Stimulated activated CD4-positive, alpha-beta T cell treated with anti-CD3 and anti-CD28 coated beads, Interleukin-12 subunit alpha, Interleukin-12 subunit beta, amount 100 ng/mL, for 48 hours (primary cell): ENCODE measurements around the gene NRIP1.

Experiments used
- DNase-seq, 3 donors: peaks; one replicate each; pipeline ENCODE4 v3.0.0-alpha.2; 2020; ENCODE audit warnings: low read depth in 2 of 3, low spot score in 1 of 3

NRIP1 gene

DNA sequence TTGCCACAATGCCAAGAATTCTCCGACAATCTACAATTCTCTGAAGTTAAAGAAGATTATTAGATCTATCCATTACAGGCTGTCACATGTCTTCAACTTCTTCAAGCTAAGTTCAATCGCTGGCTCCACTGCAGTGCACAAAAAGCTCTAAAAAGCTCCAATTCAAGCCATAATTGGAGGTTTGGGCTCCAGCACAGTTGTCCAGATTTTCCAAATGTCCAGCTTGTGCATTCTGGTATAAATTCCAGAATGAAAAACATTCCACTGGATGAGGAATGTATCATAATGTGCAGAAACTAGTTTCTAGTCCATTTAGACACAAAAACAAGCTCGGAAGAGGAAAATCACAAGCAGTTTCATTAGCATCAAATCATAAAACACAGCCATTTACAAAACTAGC is 138.6 kb downstream of the NRIP1 start:
- no peak for DNase-seq

DNA sequence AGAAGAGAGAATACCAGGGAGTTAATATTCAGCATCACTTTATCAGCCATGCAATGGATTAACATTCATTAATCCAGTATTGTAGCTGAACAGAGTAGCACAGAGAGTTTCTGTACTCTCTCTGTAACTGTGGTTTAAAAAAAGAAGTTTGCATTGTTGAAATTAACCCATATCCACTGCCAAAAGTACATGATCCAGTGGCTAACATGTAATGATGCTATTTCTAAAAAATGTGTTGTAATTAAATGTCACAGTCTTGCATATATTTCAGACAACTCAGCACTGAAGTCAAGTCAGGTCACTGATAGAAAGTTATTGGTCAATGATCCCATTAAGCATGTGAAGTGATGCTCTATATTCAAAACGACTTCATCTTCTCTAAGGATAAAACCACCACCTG is 141.3 kb downstream of the NRIP1 start:
- DNase-seq, result no peak

DNA sequence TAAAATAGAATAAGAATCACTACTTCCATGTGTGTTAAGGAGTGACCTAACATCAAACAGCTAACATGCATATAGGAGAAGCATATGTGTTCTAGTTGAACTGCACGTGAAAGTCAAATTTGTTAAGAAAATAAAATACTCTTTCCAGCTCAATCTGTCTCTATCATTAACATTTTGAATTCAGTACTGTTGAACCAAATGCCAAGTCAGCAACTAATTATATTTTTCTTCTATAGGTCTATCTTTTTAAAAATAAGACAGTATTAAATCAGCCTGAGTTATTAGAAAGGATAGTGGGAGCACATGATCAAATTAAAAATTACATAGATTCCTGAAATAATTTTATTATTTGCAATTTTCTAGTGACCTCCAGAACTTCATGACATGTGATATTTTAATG is 141.8 kb downstream of the NRIP1 start:
- DNase-seq, result no peak

DNA sequence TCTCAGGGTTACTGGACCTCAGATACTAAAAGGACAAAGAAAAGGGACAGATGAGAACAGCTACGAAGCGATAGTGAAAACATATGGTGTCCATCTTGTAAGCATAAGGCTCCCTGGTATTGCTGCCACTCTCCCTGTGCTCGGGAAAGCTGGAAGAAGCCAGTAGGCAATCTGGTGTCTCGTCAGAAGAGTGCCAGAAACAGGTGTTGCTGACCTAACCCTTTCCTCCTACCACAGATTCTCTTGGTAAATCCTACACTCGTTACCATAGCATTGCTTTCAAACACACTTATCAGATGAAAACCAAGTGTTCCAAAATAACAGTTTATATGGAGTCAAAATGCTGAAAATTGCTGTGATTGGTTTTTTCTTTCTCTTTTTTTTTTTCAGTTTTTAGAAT is 146.3 kb downstream of the NRIP1 start:
- DNase-seq, result no peak

DNA sequence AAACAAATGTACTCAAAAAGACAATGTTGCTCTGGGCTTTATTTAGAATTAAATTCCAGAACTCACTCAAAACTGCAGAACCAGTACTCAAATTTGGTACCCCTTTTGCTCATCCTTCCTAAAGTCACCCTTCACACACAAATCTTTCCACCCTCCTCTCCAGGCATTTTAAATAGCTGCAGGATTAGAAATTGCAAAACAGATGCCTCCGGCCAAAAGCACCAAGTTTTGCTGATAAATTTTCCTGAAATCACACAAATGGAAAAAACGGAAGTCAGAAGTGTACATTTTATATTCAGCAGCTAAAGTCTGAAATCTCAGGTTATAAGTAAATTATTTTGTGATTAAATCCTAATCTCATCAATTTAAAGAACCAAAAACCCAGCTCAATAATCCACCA is 147.0 kb downstream of the NRIP1 start:
- DNase-seq, result no peak

DNA sequence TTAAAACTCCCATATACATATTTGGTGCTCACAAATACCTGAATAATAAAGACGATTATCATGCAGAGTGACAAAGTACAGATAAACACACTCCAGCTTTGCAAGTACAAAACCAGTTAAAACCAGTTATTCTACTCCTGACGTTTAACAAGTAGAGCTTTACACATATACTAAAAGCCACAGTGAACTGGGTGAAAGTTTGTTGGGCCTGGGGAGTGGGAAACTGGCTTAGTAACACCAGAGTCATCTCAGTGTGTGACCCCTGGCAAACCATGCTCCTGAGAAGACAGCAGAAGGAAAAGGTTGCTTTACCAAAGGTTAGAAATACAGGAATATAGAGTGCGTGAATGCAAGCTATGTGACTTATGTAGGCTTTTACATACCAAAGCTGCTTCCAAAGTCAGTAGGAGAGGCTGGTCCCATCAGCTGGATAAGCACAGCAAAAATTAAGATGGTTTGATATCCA is 148.1 kb downstream of the NRIP1 start:
- DNase-seq, result no peak

DNA sequence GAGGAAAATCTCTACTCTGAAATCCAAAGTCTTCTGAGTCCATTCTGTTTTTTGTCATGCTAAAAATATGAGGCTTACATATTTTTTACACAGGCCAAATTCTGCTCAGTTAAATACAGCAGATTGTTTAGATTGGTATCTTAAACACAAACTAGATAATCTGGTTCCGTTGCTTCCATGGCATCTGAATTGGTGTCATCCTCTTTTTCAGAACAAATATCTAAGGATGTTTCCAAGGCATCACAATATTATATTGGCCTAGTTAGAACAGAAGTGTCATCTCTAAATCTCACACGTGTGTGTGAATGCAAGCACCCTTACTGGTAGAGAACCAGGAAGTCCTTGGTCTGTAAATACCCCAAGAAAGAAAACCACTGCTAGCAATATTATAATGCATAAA is 151.2 kb downstream of the NRIP1 start:
- DNase-seq, result no peak

DNA sequence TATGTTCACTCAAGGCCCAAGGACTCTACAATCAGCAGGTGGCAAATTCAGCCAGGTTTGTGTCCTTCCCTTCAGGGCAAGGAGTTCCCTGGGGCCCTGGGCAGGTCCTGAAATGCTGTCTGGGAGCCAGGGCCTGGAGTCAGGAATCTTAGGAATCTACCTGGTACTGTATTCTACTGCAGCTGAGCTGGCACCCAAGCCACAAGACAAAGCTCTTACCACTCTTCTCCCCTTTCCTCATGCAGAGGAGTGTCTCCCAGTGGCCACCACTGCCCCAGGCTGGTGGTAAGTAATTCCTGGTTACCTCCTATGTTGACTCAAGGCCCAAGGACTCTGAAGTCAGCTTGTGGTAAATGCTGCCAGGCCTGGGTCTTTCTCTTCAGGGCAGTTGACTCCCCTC is 153.4 kb downstream of the NRIP1 start:
- DNase-seq, result no peak
